SKM-1 treated with dmso at 0.1 percent for 144 hours (cell line): ENCODE data around the gene SEL1L3.
"Not testable (repeated sequence)": the region's sequence is repeated elsewhere in the genome, so short reads cannot be mapped to it uniquely, and the experiment has no call there.

Experiments
- DNase-seq: peaks from one replicate; lab custom pipeline; 2025; ENCODE audit not compliant: unreplicated experiment; lab: John Stamatoyannopoulos, UW

SEL1L3 gene

GRCh38 chr4:25862411-25863346 is at the start of gene SEL1L3:
SEL1L3 (minus strand) TSS chr4:25862988; CDS start chr4:25862836, 152 bp downstream.
- no peak for DNase-seq

GRCh38 chr4:25911356-25911755 is 48.6 kb upstream of the SEL1L3 start:
- no peak for DNase-seq

GRCh38 chr4:25908491-25908901 is 45.7 kb upstream of the SEL1L3 start:
- DNase-seq = no peak

GRCh38 chr4:25906113-25906512 is 43.3 kb upstream of the SEL1L3 start:
- DNase-seq = not testable (repeated sequence)

- no peak for DNase-seq
Observed at GRCh38 chr4:25905371-25905770, 42.6 kb upstream of the SEL1L3 start.

GRCh38 chr4:25904748-25905082 is 41.9 kb upstream of the SEL1L3 start:
- no peak for DNase-seq

- no peak for DNase-seq
Observed at GRCh38 chr4:25903900-25904747, 41.3 kb upstream of the SEL1L3 start.

- no peak for DNase-seq
Observed at GRCh38 chr4:25901030-25901430, 38.2 kb upstream of the SEL1L3 start.

GRCh38 chr4:25900310-25900709 is 37.5 kb upstream of the SEL1L3 start:
- no peak for DNase-seq

- DNase-seq = no peak
Observed at GRCh38 chr4:25896776-25897539, 34.2 kb upstream of the SEL1L3 start.

- no peak for DNase-seq
Observed at GRCh38 chr4:25892796-25893195, 30.0 kb upstream of the SEL1L3 start.

- DNase-seq = no peak
Observed at GRCh38 chr4:25890571-25891485, 28.0 kb upstream of the SEL1L3 start.

- DNase-seq = no peak
Observed at GRCh38 chr4:25889589-25890503, 27.1 kb upstream of the SEL1L3 start.

- DNase-seq = no peak
Observed at GRCh38 chr4:25888781-25889180, 26.0 kb upstream of the SEL1L3 start.

GRCh38 chr4:25884031-25884782 is 21.4 kb upstream of the SEL1L3 start:
- no peak for DNase-seq

- no peak for DNase-seq
Observed at GRCh38 chr4:25883565-25883964, 20.8 kb upstream of the SEL1L3 start.

- DNase-seq = no peak
Observed at GRCh38 chr4:25882226-25882625, 19.4 kb upstream of the SEL1L3 start.

- peak; percentile 59 for DNase-seq
Observed at GRCh38 chr4:25881193-25881592, 18.4 kb upstream of the SEL1L3 start.
